ENCODE results near the gene KCNK7.

KCNK7 gene

GRCh38 chr11:65584106-65584505, 11.5 kb downstream of the KCNK7 start:
- TF ChIP-seq EZH2phosphoT487 (conservative IDR thresholded peaks at IDR 0.05; ENCODE audit: low read length), result no peak
- TF ChIP-seq CTCF (IDR thresholded peaks at IDR 0.05; ENCODE audit: insufficient read depth, low read length, poor library complexity, severe bottlenecking), result no peak
- Histone ChIP-seq H2AFZ (ENCODE audit: low read depth, low read length, severe bottlenecking) (no peak overlapping the region), H3K9me2 (replicated peaks; ENCODE audit: insufficient read depth, low read length) (no peaks in the 10 kb centered on the region), H3F3A (ENCODE audit: insufficient read depth) (no peaks in the 10 kb centered on the region), H3K4me2 (ENCODE audit: low read depth, low read length, poor library complexity, severe bottlenecking) (no peak overlapping the region), H3K9ac (ENCODE audit: low read length) (no peak overlapping the region), H3K27ac (ENCODE audit: low read depth, low read length) (no peak overlapping the region), H3K9me3 (ENCODE audit: insufficient read depth, low read length) (no peaks in the 10 kb centered on the region), H4K20me1 (ENCODE audit: low read depth, low read length) (no peaks in the 10 kb centered on the region), H3K36me3 (ENCODE audit: low read length) (no peaks in the 10 kb centered on the region), H3K27me3 (ENCODE audit: low read length) (no peaks in the 10 kb centered on the region), H3K4me3 (ENCODE audit: insufficient read depth, low read length, poor library complexity, severe bottlenecking) (no peak overlapping the region), H3K79me2 (ENCODE audit: insufficient read depth, low read length) (no peaks in the 10 kb centered on the region)

GRCh38 chr11:65583589-65583988, 12.0 kb downstream of the KCNK7 start:
- no peaks in the 10 kb centered on the region for H3F3A ChIP-seq (ENCODE audit: insufficient read depth)
- H3K27me3 ChIP-seq (ENCODE audit: low read length), result no peaks in the 10 kb centered on the region
- H2AFZ ChIP-seq (ENCODE audit: low read depth, low read length, severe bottlenecking), result no peak overlapping the region
- H3K9ac ChIP-seq (ENCODE audit: low read length), result no peak overlapping the region
- no peaks in the 10 kb centered on the region for H3K9me3 ChIP-seq (ENCODE audit: insufficient read depth, low read length)
- no peak overlapping the region for H3K4me2 ChIP-seq (ENCODE audit: low read depth, low read length, poor library complexity, severe bottlenecking)
- no peak overlapping the region for H3K27ac ChIP-seq (ENCODE audit: low read depth, low read length)
- no peak for TF ChIP-seq EZH2phosphoT487 (conservative IDR thresholded peaks at IDR 0.05; ENCODE audit: low read length)
- no peak for TF ChIP-seq CTCF (IDR thresholded peaks at IDR 0.05; ENCODE audit: insufficient read depth, low read length, poor library complexity, severe bottlenecking)
- H4K20me1 ChIP-seq (ENCODE audit: low read depth, low read length), result no peaks in the 10 kb centered on the region
- H3K79me2 ChIP-seq (ENCODE audit: insufficient read depth, low read length), result no peaks in the 10 kb centered on the region
- no peaks in the 10 kb centered on the region for H3K9me2 ChIP-seq (replicated peaks; ENCODE audit: insufficient read depth, low read length)
- H3K36me3 ChIP-seq (ENCODE audit: low read length), result no peaks in the 10 kb centered on the region
- no peak overlapping the region for H3K4me3 ChIP-seq (ENCODE audit: insufficient read depth, low read length, poor library complexity, severe bottlenecking)

GRCh38 chr11:65581928-65582327, 13.7 kb downstream of the KCNK7 start:
- H3K9me2 ChIP-seq (replicated peaks; ENCODE audit: insufficient read depth, low read length), result no peaks in the 10 kb centered on the region
- H2AFZ ChIP-seq (ENCODE audit: low read depth, low read length, severe bottlenecking), result no peak overlapping the region
- TF ChIP-seq CTCF (IDR thresholded peaks at IDR 0.05; ENCODE audit: insufficient read depth, low read length, poor library complexity, severe bottlenecking), result no peak
- TF ChIP-seq EZH2phosphoT487 (conservative IDR thresholded peaks at IDR 0.05; ENCODE audit: low read length), result no peak
- no peak overlapping the region for H3K27ac ChIP-seq (ENCODE audit: low read depth, low read length)
- H3K36me3 ChIP-seq (ENCODE audit: low read length), result no peaks in the 10 kb centered on the region
- no peaks in the 10 kb centered on the region for H4K20me1 ChIP-seq (ENCODE audit: low read depth, low read length)
- no peaks in the 10 kb centered on the region for H3K79me2 ChIP-seq (ENCODE audit: insufficient read depth, low read length)
- no peaks in the 10 kb centered on the region for H3K27me3 ChIP-seq (ENCODE audit: low read length)
- H3K9ac ChIP-seq (ENCODE audit: low read length), result no peak overlapping the region
- H3K9me3 ChIP-seq (ENCODE audit: insufficient read depth, low read length), result no peaks in the 10 kb centered on the region
- H3F3A ChIP-seq (ENCODE audit: insufficient read depth), result no peaks in the 10 kb centered on the region
- no peak overlapping the region for H3K4me3 ChIP-seq (ENCODE audit: insufficient read depth, low read length, poor library complexity, severe bottlenecking)
- no peak overlapping the region for H3K4me2 ChIP-seq (ENCODE audit: low read depth, low read length, poor library complexity, severe bottlenecking)
